Body of pancreas (tissue), 4 donors: Measurements from ENCODE around the gene SCO1.

Source experiments
- POLR2A ChIP-seq, 3 donors: fragments of 450-650 bp; IDR thresholded peaks; one replicate each; pipeline ENCODE4 v1.6.1; 2016; ENCODE audit warnings: antibody characterized with exemption in 3 of 3, mild to moderate bottlenecking in 2 of 3
- TF ChIP-seq, protein P1 (sequence below), 7 experiments: fragments of 450-650 bp in 4 of 7; fragments of 200-600 bp in 3 of 7; sonication (generic) in 3 of 7; IDR thresholded peaks; one replicate each; pipeline ENCODE4 v1.5.1; 2016 to 2019; ENCODE audit warnings: antibody characterized with exemption in 7 of 7

DNA sequence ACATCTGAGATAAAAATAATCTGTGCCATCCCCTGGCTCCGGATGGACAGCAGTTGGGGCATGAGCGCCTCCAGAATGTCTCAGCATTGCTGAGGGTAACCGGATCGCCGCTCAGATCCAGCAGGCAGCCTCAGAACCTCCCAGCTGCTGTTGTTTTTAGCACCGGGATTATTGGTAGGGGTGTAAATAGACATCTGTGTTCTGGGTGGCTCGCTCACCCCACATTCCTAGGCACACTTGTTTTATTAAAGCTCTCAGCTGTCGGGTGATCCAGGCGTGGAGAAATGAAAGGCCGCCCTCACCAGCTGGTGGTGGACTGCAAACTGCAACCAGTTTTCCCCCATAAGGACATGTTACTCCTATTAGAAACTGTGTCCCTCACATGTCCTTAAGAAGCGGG lies 72.4 kb downstream of the SCO1 start:
- TF ChIP-seq, protein P1, sequence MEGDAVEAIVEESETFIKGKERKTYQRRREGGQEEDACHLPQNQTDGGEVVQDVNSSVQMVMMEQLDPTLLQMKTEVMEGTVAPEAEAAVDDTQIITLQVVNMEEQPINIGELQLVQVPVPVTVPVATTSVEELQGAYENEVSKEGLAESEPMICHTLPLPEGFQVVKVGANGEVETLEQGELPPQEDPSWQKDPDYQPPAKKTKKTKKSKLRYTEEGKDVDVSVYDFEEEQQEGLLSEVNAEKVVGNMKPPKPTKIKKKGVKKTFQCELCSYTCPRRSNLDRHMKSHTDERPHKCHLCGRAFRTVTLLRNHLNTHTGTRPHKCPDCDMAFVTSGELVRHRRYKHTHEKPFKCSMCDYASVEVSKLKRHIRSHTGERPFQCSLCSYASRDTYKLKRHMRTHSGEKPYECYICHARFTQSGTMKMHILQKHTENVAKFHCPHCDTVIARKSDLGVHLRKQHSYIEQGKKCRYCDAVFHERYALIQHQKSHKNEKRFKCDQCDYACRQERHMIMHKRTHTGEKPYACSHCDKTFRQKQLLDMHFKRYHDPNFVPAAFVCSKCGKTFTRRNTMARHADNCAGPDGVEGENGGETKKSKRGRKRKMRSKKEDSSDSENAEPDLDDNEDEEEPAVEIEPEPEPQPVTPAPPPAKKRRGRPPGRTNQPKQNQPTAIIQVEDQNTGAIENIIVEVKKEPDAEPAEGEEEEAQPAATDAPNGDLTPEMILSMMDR (IDR thresholded peaks at IDR 0.05): no peak
- no peak for TF ChIP-seq POLR2A (IDR thresholded peaks at IDR 0.05)
